ENCODE data around the gene CCDC171.

Gene CCDC171

GRCh38 chr9:15552636-15553527, at the start of gene CCDC171:
CCDC171 (plus strand) TSS chr9:15553043; CDS start chr9:15564089, 11,046 bp downstream.
- Histone ChIP-seq H3F3A (ENCODE audit: insufficient read depth, low read length) (no peaks in the 10 kb centered on the region), H3K36me3 (ENCODE audit: insufficient read depth, low read length) (no peaks in the 10 kb centered on the region), H3K9me3 (ENCODE audit: low read length) (no peaks in the 10 kb centered on the region), H4K20me1 (ENCODE audit: insufficient read depth, low read length) (no peaks in the 10 kb centered on the region), H2AFZ (ENCODE audit: low read length) (peak within 1 kb of the TSS; percentile 56; the same call in 1 of the 2 replicates), H3K4me2 (ENCODE audit: low read length) (peak within 1 kb of the TSS; percentile 76), H3K9ac (ENCODE audit: low read length) (peak within 1 kb of the TSS; percentile 82), H3K27ac (ENCODE audit: low read depth, low read length, poor library complexity, severe bottlenecking) (peak within 1 kb of the TSS; percentile 77), H3K4me3 (ENCODE audit: low read depth, low read length, poor library complexity, severe bottlenecking) (peak within 1 kb of the TSS; percentile 77), H3K79me2 (ENCODE audit: insufficient read depth, low read length) (no peaks in the 10 kb centered on the region), H3K27me3 (ENCODE audit: insufficient read depth, low read length) (no peaks in the 10 kb centered on the region), H3K4me1 (ENCODE audit: insufficient read depth, low read length, severe bottlenecking) (peaks cover 21% of the 10 kb centered on the region), H3K9me2 (ENCODE audit: low read depth, low read length) (no peaks in the 10 kb centered on the region)
- no peak for TF ChIP-seq CTCF (IDR thresholded peaks at IDR 0.05; ENCODE audit: low read length)
- TF ChIP-seq EZH2 (IDR thresholded peaks at IDR 0.05; ENCODE audit: borderline replicate concordance, low read length) = no peak

- Histone ChIP-seq H4K20me1 (ENCODE audit: insufficient read depth, low read length) (no peaks in the 10 kb centered on the region), H3F3A (ENCODE audit: insufficient read depth, low read length) (no peaks in the 10 kb centered on the region), H3K4me2 (ENCODE audit: low read length) (no peak overlapping the region), H3K4me1 (ENCODE audit: insufficient read depth, low read length, severe bottlenecking) (peaks cover 34% of the 10 kb centered on the region), H3K4me3 (ENCODE audit: low read depth, low read length, poor library complexity, severe bottlenecking) (no peak overlapping the region), H3K36me3 (ENCODE audit: insufficient read depth, low read length) (peaks cover 71% of the 10 kb centered on the region), H3K9me3 (ENCODE audit: low read length) (no peaks in the 10 kb centered on the region), H2AFZ (ENCODE audit: low read length) (no peak overlapping the region), H3K9ac (ENCODE audit: low read length) (no peak overlapping the region), H3K9me2 (ENCODE audit: low read depth, low read length) (no peaks in the 10 kb centered on the region), H3K27ac (ENCODE audit: low read depth, low read length, poor library complexity, severe bottlenecking) (no peak overlapping the region), H3K79me2 (ENCODE audit: insufficient read depth, low read length) (peaks cover 58% of the 10 kb centered on the region), H3K27me3 (ENCODE audit: insufficient read depth, low read length) (no peaks in the 10 kb centered on the region)
- TF ChIP-seq EZH2 (IDR thresholded peaks at IDR 0.05; ENCODE audit: borderline replicate concordance, low read length) (no peak), CTCF (IDR thresholded peaks at IDR 0.05; ENCODE audit: low read length) (peak; percentile 25; the same call in 1 of the 2 replicates)
Observed at GRCh38 chr9:15505921-15506320, 46.9 kb upstream of the CCDC171 start.

DNA sequence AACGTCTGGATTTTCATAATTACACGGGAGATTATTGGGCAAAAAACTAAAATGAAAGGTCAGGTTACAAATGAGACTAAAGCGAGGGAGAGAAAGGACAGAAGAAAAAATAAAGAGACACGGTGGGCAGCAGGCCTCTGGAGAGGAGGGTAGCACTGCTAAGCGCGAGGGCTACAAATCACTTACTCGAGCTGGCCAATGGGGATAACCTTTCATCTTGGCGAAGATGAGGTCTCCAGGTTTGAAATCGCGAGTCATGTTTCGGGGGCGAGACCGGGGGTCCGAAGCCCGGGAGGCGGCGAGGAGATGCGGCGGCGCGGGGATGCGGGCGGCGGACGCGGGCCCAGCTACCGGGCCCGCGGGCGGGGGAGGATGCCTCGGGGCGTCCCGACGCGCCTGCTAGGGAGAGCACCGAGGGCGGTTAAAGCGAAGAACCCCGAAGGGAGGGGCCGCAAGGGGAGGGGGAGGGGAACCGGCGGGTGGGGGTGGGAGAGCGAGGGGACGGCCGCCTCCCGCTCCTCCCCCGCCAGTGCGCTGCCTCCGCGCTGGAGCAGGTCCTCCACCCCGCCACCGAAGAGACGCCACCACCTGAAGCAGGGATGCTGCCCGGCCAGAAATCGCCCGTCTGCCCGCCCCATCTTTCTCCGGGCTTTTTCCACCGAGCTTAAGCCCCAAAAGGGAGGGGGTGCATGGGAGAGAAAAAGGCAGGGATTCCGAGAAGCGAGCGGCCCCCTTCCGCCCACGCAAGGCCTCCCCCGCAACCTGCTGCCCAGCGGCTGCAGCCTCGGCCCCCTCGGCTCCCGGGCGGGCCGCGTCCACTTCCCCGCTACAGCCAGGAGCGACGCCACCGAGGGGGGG, 42.7 kb upstream of the CCDC171 start:
- TF ChIP-seq CTCF (IDR thresholded peaks at IDR 0.05; ENCODE audit: low read length) = no peak
- TF ChIP-seq EZH2 (IDR thresholded peaks at IDR 0.05; ENCODE audit: borderline replicate concordance, low read length) = no peak
- H2AFZ ChIP-seq (ENCODE audit: low read length) = no peak overlapping the region
- no peaks in the 10 kb centered on the region for H3K27me3 ChIP-seq (ENCODE audit: insufficient read depth, low read length)
- H3K9me2 ChIP-seq (ENCODE audit: low read depth, low read length) = no peaks in the 10 kb centered on the region
- H3K4me3 ChIP-seq (ENCODE audit: low read depth, low read length, poor library complexity, severe bottlenecking) = peak overlapping the region; percentile 98
- no peaks in the 10 kb centered on the region for H3F3A ChIP-seq (ENCODE audit: insufficient read depth, low read length)
- peaks cover 58% of the 10 kb centered on the region for H3K4me1 ChIP-seq (ENCODE audit: insufficient read depth, low read length, severe bottlenecking)
- peak overlapping the region; percentile 94 for H3K4me2 ChIP-seq (ENCODE audit: low read length)
- H4K20me1 ChIP-seq (ENCODE audit: insufficient read depth, low read length) = no peaks in the 10 kb centered on the region
- peaks cover 36% of the 10 kb centered on the region for H3K36me3 ChIP-seq (ENCODE audit: insufficient read depth, low read length)
- peak overlapping the region; percentile 90 for H3K27ac ChIP-seq (ENCODE audit: low read depth, low read length, poor library complexity, severe bottlenecking)
- H3K79me2 ChIP-seq (ENCODE audit: insufficient read depth, low read length) = peaks cover 33% of the 10 kb centered on the region
- no peaks in the 10 kb centered on the region for H3K9me3 ChIP-seq (ENCODE audit: low read length)
- peak overlapping the region; percentile 97 for H3K9ac ChIP-seq (ENCODE audit: low read length)

Measured in OCI-LY1 (cell line).